ENCODE results near the gene GALNTL6. TPM values are rescaled to one million over a fixed set of nuclear protein-coding genes. Genes with fewer than 3 reads are reported as not detected.

The GALNTL6 gene
- polyA plus RNA-seq, 1 donor (not counting 4 experiments of a cell fraction or from before 2014, with no cell fraction given): not detected

DNA sequence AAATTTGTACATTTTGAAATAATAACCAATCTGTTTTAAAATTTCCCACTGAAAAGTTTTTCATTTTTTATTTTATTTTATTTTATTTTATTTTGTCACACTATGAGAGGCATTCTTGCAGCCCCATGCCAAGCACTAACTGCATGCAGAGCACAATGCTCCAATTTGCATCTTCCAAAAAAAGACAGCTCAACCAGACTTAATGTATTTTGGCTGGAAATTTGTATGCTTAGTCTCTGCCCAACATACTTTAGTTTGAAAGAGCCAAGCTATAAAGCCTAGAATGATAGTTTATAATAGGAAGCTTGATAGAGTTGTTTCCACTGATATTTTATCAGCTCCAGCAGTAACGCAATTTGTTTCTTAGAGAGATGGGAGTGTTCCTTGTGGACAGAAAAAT is 235.5 kb downstream of the GALNTL6 start:
- TF ChIP-seq, protein P1, sequence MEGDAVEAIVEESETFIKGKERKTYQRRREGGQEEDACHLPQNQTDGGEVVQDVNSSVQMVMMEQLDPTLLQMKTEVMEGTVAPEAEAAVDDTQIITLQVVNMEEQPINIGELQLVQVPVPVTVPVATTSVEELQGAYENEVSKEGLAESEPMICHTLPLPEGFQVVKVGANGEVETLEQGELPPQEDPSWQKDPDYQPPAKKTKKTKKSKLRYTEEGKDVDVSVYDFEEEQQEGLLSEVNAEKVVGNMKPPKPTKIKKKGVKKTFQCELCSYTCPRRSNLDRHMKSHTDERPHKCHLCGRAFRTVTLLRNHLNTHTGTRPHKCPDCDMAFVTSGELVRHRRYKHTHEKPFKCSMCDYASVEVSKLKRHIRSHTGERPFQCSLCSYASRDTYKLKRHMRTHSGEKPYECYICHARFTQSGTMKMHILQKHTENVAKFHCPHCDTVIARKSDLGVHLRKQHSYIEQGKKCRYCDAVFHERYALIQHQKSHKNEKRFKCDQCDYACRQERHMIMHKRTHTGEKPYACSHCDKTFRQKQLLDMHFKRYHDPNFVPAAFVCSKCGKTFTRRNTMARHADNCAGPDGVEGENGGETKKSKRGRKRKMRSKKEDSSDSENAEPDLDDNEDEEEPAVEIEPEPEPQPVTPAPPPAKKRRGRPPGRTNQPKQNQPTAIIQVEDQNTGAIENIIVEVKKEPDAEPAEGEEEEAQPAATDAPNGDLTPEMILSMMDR (optimal IDR thresholded peaks at IDR 0.05 in 1 of 3, IDR thresholded peaks at IDR 0.05 in 1 of 3, conservative IDR thresholded peaks at IDR 0.05 in 1 of 3; ENCODE audit: extremely low read depth in 1 of 3, insufficient read depth in 2 of 3, low read length in 3 of 3): no peak
- no peak for TF ChIP-seq EZH2 (IDR thresholded peaks at IDR 0.05; ENCODE audit: low read length)
- dilution Hi-C loops (cut with MboI; ENCODE audit: extremely low pct_ligation_motif_present, low sequenced_read_pairs): no loop called here
- H3K4me2 ChIP-seq (ENCODE audit: control insufficient read depth, extremely low read depth, insufficient read depth, low read depth, low read length): no peak overlapping the region
- H3K9ac ChIP-seq (ENCODE audit: control insufficient read depth, extremely low read depth, insufficient read depth, low read length): no peak overlapping the region
- DNase-seq (ENCODE audit: low read depth, low spot score) (no peak), FAIRE-seq (no peak)
- no peak overlapping the region for H3K4me3 ChIP-seq (ENCODE audit: control insufficient read depth in 2 of 3, extremely low read depth in 1 of 3, insufficient read depth in 2 of 3, low read depth in 1 of 3, low read length in 3 of 3)
- H3K79me2 ChIP-seq (ENCODE audit: control insufficient read depth, insufficient read depth, low read length): no peaks in the 10 kb centered on the region
- H3K9me3 ChIP-seq (ENCODE audit: control insufficient read depth, low read depth, low read length): no peaks in the 10 kb centered on the region
- no peaks in the 10 kb centered on the region for H3K27me3 ChIP-seq (ENCODE audit: control insufficient read depth, extremely low read depth, insufficient read depth, low read length)
- no peaks in the 10 kb centered on the region for H3K9me1 ChIP-seq (ENCODE audit: control insufficient read depth, extremely low read depth, insufficient read depth, low read length)
- H3K36me3 ChIP-seq (ENCODE audit: control insufficient read depth in 2 of 2, extremely low read depth in 1 of 2, insufficient read depth in 2 of 2, low read length in 2 of 2): no peaks in the 10 kb centered on the region
- H4K20me1 ChIP-seq (ENCODE audit: control insufficient read depth, extremely low read depth, insufficient read depth, low read length): no peaks in the 10 kb centered on the region
- H3K27ac ChIP-seq (ENCODE audit: control insufficient read depth, insufficient read depth, low read length): no peak overlapping the region
- no peak overlapping the region for H2AFZ ChIP-seq (ENCODE audit: control insufficient read depth, low read length)
- H3K4me1 ChIP-seq (ENCODE audit: control insufficient read depth, extremely low read depth, insufficient read depth, low read length): no peaks in the 10 kb centered on the region

GRCh38 chr4:172050911-172051310 is 237.7 kb downstream of the GALNTL6 start:
- Histone ChIP-seq H3K9me3 (ENCODE audit: control insufficient read depth, low read depth, low read length) (no peaks in the 10 kb centered on the region), H3K4me1 (ENCODE audit: control insufficient read depth, extremely low read depth, insufficient read depth, low read length) (no peaks in the 10 kb centered on the region), H3K4me2 (ENCODE audit: control insufficient read depth, extremely low read depth, insufficient read depth, low read depth, low read length) (no peak overlapping the region), H3K27me3 (ENCODE audit: control insufficient read depth, extremely low read depth, insufficient read depth, low read length) (no peaks in the 10 kb centered on the region), H3K9me1 (ENCODE audit: control insufficient read depth, extremely low read depth, insufficient read depth, low read length) (no peaks in the 10 kb centered on the region), H3K9ac (ENCODE audit: control insufficient read depth, extremely low read depth, insufficient read depth, low read length) (no peak overlapping the region), H3K27ac (ENCODE audit: control insufficient read depth, insufficient read depth, low read length) (no peak overlapping the region), H3K79me2 (ENCODE audit: control insufficient read depth, insufficient read depth, low read length) (no peaks in the 10 kb centered on the region), H3K36me3 (ENCODE audit: control insufficient read depth in 2 of 2, extremely low read depth in 1 of 2, insufficient read depth in 2 of 2, low read length in 2 of 2) (no peaks in the 10 kb centered on the region), H3K4me3 (ENCODE audit: control insufficient read depth in 2 of 3, extremely low read depth in 1 of 3, insufficient read depth in 2 of 3, low read depth in 1 of 3, low read length in 3 of 3) (no peak overlapping the region), H4K20me1 (ENCODE audit: control insufficient read depth, extremely low read depth, insufficient read depth, low read length) (no peaks in the 10 kb centered on the region), H2AFZ (ENCODE audit: control insufficient read depth, low read length) (no peak overlapping the region)
- FAIRE-seq: no peak
- dilution Hi-C loops (cut with MboI; ENCODE audit: extremely low pct_ligation_motif_present, low sequenced_read_pairs): no loop called here
- no peak for DNase-seq (ENCODE audit: low read depth, low spot score)
- TF ChIP-seq, protein P1 (optimal IDR thresholded peaks at IDR 0.05 in 1 of 3, IDR thresholded peaks at IDR 0.05 in 1 of 3, conservative IDR thresholded peaks at IDR 0.05 in 1 of 3; ENCODE audit: extremely low read depth in 1 of 3, insufficient read depth in 2 of 3, low read length in 3 of 3): no peak
- TF ChIP-seq EZH2 (IDR thresholded peaks at IDR 0.05; ENCODE audit: low read length): no peak

Data from keratinocyte (primary cell).